Measurements from ENCODE around the gene SUSD3.

SUSD3 gene

DNA sequence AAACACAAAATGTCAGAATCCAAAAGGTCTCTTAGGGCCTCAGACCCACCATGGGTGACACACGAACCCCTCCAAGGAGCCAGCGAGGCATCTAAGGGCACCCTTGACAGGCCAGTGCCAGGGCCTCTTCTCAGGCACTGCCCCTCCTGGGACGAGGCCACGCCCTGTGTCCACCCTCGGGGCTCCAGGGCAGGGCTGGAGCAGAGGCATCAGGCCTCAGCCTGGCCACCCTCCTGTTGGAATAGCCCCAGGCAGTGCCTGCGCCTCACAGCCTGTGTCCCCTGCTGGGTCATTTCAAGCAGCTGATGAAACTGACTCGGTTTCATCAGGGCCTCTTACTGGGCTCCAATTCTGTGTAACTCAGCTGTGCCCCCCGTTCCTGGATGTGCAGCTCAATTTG lies 32.8 kb upstream of the SUSD3 start:
- Histone ChIP-seq H3K9me3 (ENCODE audit: insufficient read depth, low read length) (no peaks in the 10 kb centered on the region), H2AFZ (ENCODE audit: low read depth, low read length) (no peak overlapping the region), H4K20me1 (ENCODE audit: insufficient read depth, low read length) (no peaks in the 10 kb centered on the region), H3K79me2 (ENCODE audit: low read length) (no peaks in the 10 kb centered on the region), H3K27me3 (ENCODE audit: low read depth, low read length) (no peaks in the 10 kb centered on the region), H3K4me2 (ENCODE audit: low read length) (no peak overlapping the region), H3K4me3 (ENCODE audit: low read length) (no peak overlapping the region), H3K36me3 (replicated peaks; ENCODE audit: low read depth, low read length) (no peaks in the 10 kb centered on the region), H3K27ac (ENCODE audit: low read length) (no peak overlapping the region), H3K9ac (ENCODE audit: low read length) (no peak overlapping the region), H3K4me1 (ENCODE audit: low read length) (peaks cover 3% of the 10 kb centered on the region)
- no peak for TF ChIP-seq EZH2phosphoT487 (IDR thresholded peaks at IDR 0.05; ENCODE audit: low read depth)
- TF ChIP-seq, protein P1, sequence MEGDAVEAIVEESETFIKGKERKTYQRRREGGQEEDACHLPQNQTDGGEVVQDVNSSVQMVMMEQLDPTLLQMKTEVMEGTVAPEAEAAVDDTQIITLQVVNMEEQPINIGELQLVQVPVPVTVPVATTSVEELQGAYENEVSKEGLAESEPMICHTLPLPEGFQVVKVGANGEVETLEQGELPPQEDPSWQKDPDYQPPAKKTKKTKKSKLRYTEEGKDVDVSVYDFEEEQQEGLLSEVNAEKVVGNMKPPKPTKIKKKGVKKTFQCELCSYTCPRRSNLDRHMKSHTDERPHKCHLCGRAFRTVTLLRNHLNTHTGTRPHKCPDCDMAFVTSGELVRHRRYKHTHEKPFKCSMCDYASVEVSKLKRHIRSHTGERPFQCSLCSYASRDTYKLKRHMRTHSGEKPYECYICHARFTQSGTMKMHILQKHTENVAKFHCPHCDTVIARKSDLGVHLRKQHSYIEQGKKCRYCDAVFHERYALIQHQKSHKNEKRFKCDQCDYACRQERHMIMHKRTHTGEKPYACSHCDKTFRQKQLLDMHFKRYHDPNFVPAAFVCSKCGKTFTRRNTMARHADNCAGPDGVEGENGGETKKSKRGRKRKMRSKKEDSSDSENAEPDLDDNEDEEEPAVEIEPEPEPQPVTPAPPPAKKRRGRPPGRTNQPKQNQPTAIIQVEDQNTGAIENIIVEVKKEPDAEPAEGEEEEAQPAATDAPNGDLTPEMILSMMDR (IDR thresholded peaks at IDR 0.05; ENCODE audit: low read depth, low read length), result no peak

DNA sequence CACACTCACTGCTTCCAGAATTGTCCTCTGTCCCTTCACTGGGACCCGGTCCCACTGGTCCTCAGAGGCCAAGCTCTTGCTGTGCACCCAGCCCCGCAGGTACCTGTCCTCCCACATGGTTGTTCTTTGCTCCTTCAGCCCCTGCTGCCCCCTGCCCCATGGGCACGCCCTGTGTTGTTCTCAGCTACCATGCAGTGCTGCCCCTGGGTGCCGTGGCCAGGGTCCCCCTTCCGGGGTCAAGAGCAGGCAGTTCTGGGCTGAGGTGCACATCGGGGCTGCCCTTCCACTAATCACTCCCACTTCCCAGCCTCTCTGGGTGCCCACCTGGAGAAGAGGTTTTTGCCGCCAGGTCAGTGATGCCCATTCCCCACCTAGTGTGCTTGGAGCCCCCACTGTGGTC lies 31.9 kb upstream of the SUSD3 start:
- H4K20me1 ChIP-seq (ENCODE audit: insufficient read depth, low read length), result no peaks in the 10 kb centered on the region; the same call in 1 of the 2 replicates
- no peak overlapping the region for H3K9ac ChIP-seq (ENCODE audit: low read length)
- H3K9me3 ChIP-seq (ENCODE audit: insufficient read depth, low read length), result no peaks in the 10 kb centered on the region
- no peak overlapping the region for H3K4me3 ChIP-seq (ENCODE audit: low read length)
- no peaks in the 10 kb centered on the region for H3K36me3 ChIP-seq (replicated peaks; ENCODE audit: low read depth, low read length)
- no peaks in the 10 kb centered on the region for H3K27me3 ChIP-seq (ENCODE audit: low read depth, low read length)
- H2AFZ ChIP-seq (ENCODE audit: low read depth, low read length), result no peak overlapping the region
- peaks cover 3% of the 10 kb centered on the region for H3K4me1 ChIP-seq (ENCODE audit: low read length)
- H3K27ac ChIP-seq (ENCODE audit: low read length), result no peak overlapping the region
- TF ChIP-seq EZH2phosphoT487 (IDR thresholded peaks at IDR 0.05; ENCODE audit: low read depth), result no peak
- TF ChIP-seq, protein P1 (IDR thresholded peaks at IDR 0.05; ENCODE audit: low read depth, low read length), result no peak
- H3K79me2 ChIP-seq (ENCODE audit: low read length), result no peaks in the 10 kb centered on the region
- H3K4me2 ChIP-seq (ENCODE audit: low read length), result no peak overlapping the region

DNA sequence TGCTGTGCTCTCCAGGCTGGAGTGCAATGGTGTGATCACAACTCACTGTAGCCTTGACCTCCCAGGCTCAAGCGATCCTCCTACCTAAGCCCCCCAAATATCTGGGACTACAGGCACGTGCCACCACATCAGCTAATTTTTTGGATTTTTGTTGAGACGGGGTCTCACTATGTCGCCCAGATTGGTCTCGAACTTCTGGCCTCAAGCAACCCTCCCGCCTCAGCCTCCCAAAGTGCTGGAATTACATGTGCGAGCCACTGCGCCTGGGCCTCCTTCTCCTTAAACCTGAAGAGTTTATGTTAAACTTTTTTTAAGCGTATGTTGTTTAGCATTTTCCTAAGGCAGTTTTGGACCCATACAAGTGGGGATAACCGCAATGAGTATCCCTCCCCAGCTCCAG lies 30.8 kb upstream of the SUSD3 start:
- no peak overlapping the region for H3K9ac ChIP-seq (ENCODE audit: low read length)
- no peaks in the 10 kb centered on the region for H3K27me3 ChIP-seq (ENCODE audit: low read depth, low read length)
- no peaks in the 10 kb centered on the region for H3K79me2 ChIP-seq (ENCODE audit: low read length)
- no peaks in the 10 kb centered on the region; the same call in 1 of the 2 replicates for H4K20me1 ChIP-seq (ENCODE audit: insufficient read depth, low read length)
- no peak overlapping the region for H3K4me2 ChIP-seq (ENCODE audit: low read length)
- no peak overlapping the region for H3K27ac ChIP-seq (ENCODE audit: low read length)
- no peaks in the 10 kb centered on the region for H3K36me3 ChIP-seq (replicated peaks; ENCODE audit: low read depth, low read length)
- H3K9me3 ChIP-seq (ENCODE audit: insufficient read depth, low read length), result no peaks in the 10 kb centered on the region
- H3K4me1 ChIP-seq (ENCODE audit: low read length), result peaks cover 3% of the 10 kb centered on the region
- no peak overlapping the region for H2AFZ ChIP-seq (ENCODE audit: low read depth, low read length)
- H3K4me3 ChIP-seq (ENCODE audit: low read length), result no peak overlapping the region
- TF ChIP-seq, protein P1 (IDR thresholded peaks at IDR 0.05; ENCODE audit: low read depth, low read length), result no peak
- no peak for TF ChIP-seq EZH2phosphoT487 (IDR thresholded peaks at IDR 0.05; ENCODE audit: low read depth)

DNA sequence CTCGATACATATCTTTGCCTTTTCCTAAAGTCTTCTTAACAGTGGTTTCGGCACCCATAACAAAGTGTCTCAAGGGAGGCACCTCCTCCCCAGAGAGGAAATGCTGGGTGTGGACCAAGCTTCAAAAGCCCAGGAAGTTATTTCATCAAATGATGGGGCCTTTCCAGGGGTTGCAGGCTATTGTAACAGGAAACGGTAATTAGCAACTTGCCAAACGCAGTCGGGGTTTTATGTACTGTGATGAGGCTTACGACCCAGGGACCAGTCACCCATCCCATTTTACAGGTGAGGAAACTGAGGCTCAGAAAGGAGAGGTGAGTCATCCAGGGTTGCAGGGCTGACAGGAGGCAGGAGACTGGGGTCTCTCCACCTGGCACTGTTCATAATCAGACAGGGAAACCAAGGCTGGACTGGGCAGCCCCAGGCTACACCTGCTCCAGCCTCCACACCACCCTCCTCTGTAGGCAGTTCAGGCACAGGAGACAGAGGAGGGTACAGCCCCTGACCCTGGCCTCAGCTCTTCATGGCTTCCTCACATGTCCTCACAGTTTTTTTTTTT lies 30.0 kb upstream of the SUSD3 start:
- TF ChIP-seq, protein P1 (IDR thresholded peaks at IDR 0.05; ENCODE audit: low read depth, low read length), result no peak
- TF ChIP-seq EZH2phosphoT487 (IDR thresholded peaks at IDR 0.05; ENCODE audit: low read depth), result no peak
- no peak overlapping the region for H3K9ac ChIP-seq (ENCODE audit: low read length)

More for the DNA sequence above, 30.0 kb upstream of the SUSD3 start:
- no peaks in the 10 kb centered on the region for H3K9me3 ChIP-seq (ENCODE audit: insufficient read depth, low read length)
- no peak overlapping the region for H2AFZ ChIP-seq (ENCODE audit: low read depth, low read length)
- no peak overlapping the region for H3K4me2 ChIP-seq (ENCODE audit: low read length)
- no peak overlapping the region for H3K27ac ChIP-seq (ENCODE audit: low read length)
- no peak overlapping the region for H3K4me3 ChIP-seq (ENCODE audit: low read length)
- no peaks in the 10 kb centered on the region for H3K79me2 ChIP-seq (ENCODE audit: low read length)
- H3K36me3 ChIP-seq (replicated peaks; ENCODE audit: low read depth, low read length), result no peaks in the 10 kb centered on the region
- peaks cover 6% of the 10 kb centered on the region for H3K4me1 ChIP-seq (ENCODE audit: low read length)
- H3K27me3 ChIP-seq (ENCODE audit: low read depth, low read length), result no peaks in the 10 kb centered on the region
- no peaks in the 10 kb centered on the region; the same call in 1 of the 2 replicates for H4K20me1 ChIP-seq (ENCODE audit: insufficient read depth, low read length)
